Measurements from ENCODE around the gene CDH4. TPM values are rescaled to one million over a fixed set of nuclear protein-coding genes. Genes with fewer than 3 reads are reported as not detected.

The CDH4 gene
- total RNA-seq, 1 donor from 2014 or later: 0.06 TPM

DNA sequence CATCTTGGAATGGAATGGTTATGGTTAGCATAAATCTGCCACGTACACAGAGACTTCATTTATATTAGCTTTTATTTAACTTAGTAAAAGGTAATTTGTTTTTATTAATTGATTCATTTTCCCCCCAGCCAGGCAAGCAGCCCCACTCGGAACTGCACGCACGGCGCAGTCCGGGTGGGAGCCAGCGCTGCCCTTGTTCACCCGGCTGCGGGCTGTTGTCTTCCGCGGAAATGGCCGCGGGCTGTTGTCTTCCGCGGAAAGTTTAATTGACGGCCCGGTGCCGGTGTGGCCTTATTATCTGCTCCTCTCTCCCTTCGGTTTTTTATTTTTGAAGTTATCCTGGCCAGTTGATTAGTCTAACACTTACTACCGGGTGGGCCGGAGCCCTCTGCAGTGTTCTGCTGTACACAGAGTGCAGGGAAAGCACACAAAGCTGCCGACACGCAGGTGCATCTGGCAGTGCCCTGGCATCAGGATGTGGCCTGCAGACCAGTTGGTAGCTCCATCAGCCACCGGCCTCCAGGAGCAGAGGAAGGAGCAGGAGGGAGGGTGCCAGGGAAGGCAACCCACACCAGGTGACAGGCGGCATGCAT lies 270.5 kb downstream of the CDH4 start:
- Histone ChIP-seq H3K27me3 (ENCODE audit: low read depth) (peaks cover 19% of the 10 kb centered on the region), H3K9me3 (no peaks in the 10 kb centered on the region), H3K36me3 (no peaks in the 10 kb centered on the region), H3K4me3 (no peak overlapping the region), H3K4me1 (no peaks in the 10 kb centered on the region), H3K27ac (no peak overlapping the region)
- intact Hi-C loops (cut with DNase I): no loop called here
- no peak for ATAC-seq
- TF ChIP-seq, protein P1, sequence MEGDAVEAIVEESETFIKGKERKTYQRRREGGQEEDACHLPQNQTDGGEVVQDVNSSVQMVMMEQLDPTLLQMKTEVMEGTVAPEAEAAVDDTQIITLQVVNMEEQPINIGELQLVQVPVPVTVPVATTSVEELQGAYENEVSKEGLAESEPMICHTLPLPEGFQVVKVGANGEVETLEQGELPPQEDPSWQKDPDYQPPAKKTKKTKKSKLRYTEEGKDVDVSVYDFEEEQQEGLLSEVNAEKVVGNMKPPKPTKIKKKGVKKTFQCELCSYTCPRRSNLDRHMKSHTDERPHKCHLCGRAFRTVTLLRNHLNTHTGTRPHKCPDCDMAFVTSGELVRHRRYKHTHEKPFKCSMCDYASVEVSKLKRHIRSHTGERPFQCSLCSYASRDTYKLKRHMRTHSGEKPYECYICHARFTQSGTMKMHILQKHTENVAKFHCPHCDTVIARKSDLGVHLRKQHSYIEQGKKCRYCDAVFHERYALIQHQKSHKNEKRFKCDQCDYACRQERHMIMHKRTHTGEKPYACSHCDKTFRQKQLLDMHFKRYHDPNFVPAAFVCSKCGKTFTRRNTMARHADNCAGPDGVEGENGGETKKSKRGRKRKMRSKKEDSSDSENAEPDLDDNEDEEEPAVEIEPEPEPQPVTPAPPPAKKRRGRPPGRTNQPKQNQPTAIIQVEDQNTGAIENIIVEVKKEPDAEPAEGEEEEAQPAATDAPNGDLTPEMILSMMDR (IDR thresholded peaks at IDR 0.05): no peak
- DNase-seq: no peak

DNA sequence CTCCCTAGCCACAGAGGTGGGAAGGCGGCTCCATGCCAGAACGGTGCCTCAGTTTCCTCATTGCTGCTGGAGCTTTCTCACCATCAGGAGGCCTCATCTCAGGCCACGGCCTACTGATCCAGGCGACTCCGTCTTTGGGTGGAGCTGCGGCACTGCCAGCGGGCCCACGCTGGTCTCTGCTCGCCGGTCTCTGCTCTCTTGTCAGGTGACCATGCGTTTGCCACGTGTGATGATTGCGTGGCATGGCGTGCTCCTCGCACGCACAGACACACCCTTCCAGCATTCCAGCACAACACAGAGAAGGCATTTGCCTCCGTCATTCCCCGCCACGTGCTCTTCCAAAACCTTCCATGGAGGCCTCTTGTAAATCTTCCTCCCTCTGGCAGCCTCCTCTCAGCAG lies 271.1 kb downstream of the CDH4 start:
- ATAC-seq (no peak), DNase-seq (no peak)
- H3K27ac ChIP-seq: no peak overlapping the region
- peaks cover 15% of the 10 kb centered on the region for H3K27me3 ChIP-seq (ENCODE audit: low read depth)
- H3K36me3 ChIP-seq: no peaks in the 10 kb centered on the region
- intact Hi-C loops (cut with DNase I): no loop called here
- H3K4me3 ChIP-seq: no peak overlapping the region
- H3K9me3 ChIP-seq: no peaks in the 10 kb centered on the region
- TF ChIP-seq, protein P1 (IDR thresholded peaks at IDR 0.05): no peak
- H3K4me1 ChIP-seq: no peaks in the 10 kb centered on the region

DNA sequence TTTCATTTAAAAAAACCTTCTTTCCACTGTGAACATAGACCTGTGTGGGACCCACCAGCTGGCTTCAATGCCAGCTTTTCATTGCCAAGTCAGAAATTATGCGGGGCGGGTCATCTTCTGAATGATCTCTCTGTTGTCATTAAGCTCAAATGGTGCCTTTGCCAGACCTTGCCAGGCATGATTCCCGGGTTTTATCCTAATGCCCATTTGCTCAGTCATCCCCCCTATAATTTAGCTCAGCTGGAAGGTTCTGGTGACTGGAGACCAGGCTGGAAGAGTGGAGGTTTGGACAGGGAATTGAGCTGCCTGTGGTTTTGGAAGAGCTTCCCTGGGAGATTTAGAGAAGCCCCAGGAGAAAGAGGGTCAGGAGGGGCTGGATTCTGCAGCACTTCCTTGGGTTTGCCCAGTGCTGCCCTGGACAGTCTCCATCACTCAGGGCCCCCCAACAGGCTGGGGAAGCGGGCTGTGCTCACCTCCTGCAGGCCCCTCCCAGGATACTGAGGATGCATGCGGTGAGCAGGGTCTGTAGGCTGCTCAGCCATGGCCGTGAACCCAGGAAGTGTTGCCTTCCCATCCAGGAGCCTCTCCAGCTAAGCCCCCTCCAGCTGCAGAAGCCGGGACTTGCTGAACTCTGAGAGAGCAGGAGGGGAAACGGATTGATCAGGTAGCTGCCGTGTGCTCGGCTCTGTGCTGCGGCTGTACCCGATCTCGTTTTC lies 273.0 kb downstream of the CDH4 start:
- no peak overlapping the region for H3K27ac ChIP-seq
- H3K4me3 ChIP-seq: no peak overlapping the region
- TF ChIP-seq, protein P1 (IDR thresholded peaks at IDR 0.05): no peak
- H3K4me1 ChIP-seq: no peaks in the 10 kb centered on the region
- ATAC-seq: no peak
- intact Hi-C loops (cut with DNase I): no loop called here
- no peak for DNase-seq
- no peaks in the 10 kb centered on the region for H3K9me3 ChIP-seq
- no peaks in the 10 kb centered on the region for H3K36me3 ChIP-seq
- peaks cover 9% of the 10 kb centered on the region for H3K27me3 ChIP-seq (ENCODE audit: low read depth)

DNA sequence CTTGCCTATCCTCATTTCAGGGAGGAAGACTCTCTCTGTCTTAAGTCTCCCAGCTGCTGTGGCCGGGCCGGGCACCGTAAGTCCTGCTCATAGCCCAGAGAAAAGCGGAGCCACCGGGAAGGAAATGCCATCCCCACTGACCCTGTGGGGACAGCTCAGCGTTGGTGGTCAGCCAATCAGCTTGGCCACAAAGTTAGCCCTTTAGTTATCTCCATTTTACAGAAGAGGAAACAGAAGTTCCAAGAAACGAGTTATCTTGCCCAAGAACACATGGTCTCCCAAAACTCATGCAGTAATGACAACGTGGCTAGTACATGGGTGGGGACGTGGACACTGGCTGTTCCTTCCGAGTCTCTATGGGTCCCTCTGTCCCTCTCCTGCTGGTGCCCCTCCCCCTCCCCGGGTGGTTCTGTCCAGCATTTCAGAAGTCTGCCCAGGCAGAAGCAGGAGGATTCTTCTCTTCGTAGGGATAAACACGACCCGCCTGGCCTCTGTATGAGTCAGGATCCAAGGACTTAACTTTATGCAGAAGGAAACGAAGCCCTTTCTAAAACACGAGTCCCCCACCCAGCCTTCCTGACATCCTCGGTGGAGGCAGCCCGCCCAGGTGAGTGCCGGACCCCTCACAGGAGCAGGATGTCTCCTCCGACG lies 273.8 kb downstream of the CDH4 start:
- Histone ChIP-seq H3K27me3 (ENCODE audit: low read depth) (peaks cover 5% of the 10 kb centered on the region), H3K27ac (no peak overlapping the region), H3K4me1 (no peaks in the 10 kb centered on the region), H3K9me3 (no peaks in the 10 kb centered on the region), H3K4me3 (no peak overlapping the region), H3K36me3 (no peaks in the 10 kb centered on the region)
- TF ChIP-seq, protein P1 (IDR thresholded peaks at IDR 0.05): no peak
- intact Hi-C loops (cut with DNase I): no loop called here
- ATAC-seq (no peak), DNase-seq (no peak)

DNA sequence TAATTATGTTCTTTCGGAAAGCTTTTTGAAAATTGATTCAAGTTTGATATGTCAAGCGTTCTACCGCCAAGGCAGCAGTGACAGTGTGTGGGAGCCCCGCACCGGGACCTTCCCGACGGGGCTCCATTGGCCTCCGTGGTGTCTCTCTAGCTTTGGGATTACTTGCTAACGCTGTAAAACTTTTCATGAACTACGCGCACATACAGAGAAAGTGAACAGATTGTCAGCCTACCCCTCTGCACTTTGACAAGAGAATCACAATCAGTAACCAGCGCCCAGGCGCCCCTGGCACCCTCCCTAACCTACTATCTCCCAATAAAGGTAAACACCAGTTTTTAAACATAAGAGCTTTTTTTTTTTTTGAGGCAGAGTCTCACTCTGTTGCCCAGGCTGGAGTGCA lies 274.8 kb downstream of the CDH4 start:
- Histone ChIP-seq H3K27me3 (ENCODE audit: low read depth) (peaks cover 3% of the 10 kb centered on the region), H3K36me3 (no peaks in the 10 kb centered on the region), H3K4me1 (no peaks in the 10 kb centered on the region), H3K9me3 (no peaks in the 10 kb centered on the region), H3K4me3 (no peak overlapping the region), H3K27ac (no peak overlapping the region)
- ATAC-seq (no peak), DNase-seq (no peak)
- TF ChIP-seq, protein P1 (IDR thresholded peaks at IDR 0.05): no peak
- intact Hi-C loops (cut with DNase I): no loop called here
